NCI-H1694 (cell line): ENCODE measurements around the gene GALT.
"Not testable (repeated sequence)": the region's sequence is repeated elsewhere in the genome, so short reads cannot be mapped to it uniquely, and the experiment has no call there.

Source experiments
- DNase-seq: peaks from one replicate; lab custom pipeline; 2025; lab: John Stamatoyannopoulos, UW

Gene GALT

GRCh38 chr9:34627716-34628655 lies 18.5 kb upstream of the GALT start:
- no peak for DNase-seq

DNA sequence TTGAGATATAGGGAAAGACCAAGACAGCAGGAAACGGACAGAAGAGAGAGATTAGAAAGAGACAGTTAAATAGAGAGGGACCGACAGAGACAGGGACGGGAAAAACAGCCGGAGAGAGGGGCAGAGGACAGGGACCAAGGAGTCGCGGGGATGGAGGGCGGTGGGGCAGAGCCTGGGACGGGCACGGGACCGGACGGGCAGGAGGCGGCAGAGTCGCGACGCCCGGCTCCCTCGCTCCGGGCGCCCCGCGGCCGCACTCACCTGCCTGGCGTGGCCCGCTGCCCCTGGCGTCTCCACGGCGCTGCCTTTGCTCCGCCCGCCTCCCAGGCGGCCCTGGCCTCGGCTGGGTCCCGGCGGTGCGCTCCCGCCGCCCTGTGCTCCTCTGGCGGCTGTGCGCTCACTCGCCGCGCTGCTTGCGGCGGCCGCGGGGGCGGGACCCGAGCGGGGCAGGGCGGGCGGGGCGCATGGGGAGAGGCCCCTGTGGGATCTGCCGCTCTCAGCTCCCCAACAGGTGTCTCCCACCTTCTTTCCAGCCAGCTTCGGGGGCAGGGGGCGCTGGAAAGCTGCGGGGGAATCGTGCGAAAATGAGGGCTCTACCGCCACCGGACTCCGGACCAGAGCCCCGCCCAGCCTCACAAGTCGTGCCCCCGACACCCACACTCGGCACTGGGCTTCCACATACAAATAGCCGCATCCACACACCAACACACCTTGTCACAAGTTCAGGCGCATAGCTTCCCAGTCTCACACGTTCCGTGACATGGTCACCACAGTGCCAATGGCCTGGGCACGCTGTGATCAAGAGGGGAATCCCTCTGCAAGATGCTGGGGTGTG lies 17.6 kb upstream of the GALT start, which contains the start of gene ARID3C:
TSS of gene ARID3C (minus strand) at position 411 of the 835 bp plus-strand sequence. CDS start 1,052 bp downstream, outside the sequence.
- no peak for DNase-seq

DNA sequence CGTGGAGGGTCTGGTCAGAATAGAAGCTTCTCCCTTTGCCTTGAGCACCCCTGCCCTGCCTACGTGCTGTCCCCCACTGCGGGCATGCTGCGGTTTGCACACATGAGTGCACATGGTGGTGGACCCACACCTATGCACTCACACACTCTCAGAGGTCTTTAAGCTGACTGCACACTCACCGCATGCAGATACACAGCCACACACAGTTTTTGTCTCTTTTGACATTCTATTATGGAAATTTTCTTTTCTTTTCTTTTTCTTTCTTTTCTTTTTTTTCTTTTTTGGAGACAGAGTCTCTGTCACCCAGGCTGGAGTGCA lies 17.0 kb upstream of the GALT start:
- DNase-seq, result no peak

GRCh38 chr9:34630402-34631154 lies 15.9 kb upstream of the GALT start:
- DNase-seq, result no peak

DNA sequence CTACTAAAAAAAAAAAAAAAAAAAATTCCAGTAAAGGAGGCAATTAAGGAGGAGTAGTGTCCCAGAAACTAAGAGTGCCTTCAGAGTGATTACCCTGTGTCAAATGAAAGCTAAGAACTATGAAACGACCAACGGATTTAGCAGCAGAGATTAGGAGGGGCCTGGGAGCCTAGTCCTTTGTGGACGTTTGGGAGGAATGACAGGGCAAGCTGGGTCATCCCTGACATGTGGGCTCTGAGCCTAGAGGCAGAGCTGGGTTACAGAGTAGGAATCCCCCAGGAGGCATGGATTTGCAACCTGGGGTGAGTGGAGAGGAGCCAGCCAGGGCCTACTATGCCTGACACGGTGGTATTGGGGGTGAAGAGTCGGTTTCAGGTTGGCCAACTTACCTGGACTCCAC lies 13.3 kb upstream of the GALT start:
- DNase-seq, result no peak

DNA sequence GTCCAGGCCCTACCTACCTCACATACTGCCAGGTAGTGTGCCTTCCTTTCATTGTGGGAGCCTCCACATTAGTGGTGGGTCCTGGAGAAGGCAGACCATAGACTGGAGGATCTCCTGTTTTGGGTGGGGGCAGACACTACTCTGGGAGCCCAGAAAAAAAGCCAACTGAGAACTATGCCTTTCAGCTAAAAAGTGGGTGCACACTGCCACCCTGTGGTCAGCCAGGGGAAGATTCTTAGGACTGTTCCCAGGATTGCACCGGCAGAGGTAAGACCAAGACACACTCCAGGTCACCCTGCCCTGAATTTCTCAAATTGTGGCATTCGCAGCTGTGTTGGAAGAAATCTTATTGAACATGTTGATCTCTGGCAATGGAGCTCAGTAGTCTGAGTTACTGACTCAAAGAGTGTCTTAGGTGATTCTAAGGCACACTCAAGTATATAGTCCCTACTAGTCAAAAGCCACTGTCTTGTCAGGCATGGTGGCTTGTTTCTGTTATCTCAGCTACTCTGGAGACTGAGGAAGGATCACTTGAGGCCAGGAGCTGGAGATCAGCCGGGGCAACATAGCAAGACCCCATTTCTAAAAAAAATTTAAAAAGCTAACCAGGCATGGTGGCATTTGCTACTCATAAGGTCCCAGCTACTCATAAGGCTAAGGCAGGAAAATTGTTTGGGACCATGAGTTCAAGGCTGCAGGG lies 12.5 kb upstream of the GALT start:
- DNase-seq, result peak; percentile 43

DNA sequence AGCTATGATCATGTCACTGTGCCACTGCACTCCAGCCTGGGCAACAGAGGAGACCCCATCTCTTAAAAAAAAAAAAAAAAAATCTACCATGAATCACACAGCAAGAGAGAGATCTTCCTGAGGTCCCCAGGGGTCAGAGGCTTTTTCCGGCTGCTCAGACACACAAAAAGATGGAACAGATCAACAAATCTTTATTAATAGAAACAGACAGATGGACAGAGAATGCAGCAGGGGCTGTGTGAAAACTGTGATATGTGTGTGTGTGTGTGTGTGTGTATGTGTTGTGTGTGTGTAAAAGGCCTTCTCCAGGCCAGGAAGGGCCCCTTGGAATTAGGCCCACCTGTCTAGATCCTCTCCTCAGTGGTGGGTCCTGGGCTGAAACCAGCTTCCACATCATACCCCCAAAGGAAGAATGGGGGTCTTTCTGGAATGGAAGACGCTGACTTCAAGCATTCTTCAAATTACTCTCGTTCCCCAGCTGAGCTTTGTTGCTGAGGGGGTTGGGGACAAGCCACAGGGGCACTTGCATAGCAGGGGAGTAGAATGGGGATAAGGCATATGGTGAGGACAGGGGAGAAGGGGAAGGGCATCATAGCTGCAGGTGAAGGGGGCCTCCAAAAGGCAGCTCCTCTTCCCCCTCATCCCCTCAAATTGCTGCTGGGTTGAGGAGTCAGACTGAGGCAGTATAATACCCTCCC lies 11.8 kb upstream of the GALT start:
- peak; percentile 17 for DNase-seq

- DNase-seq, result no peak
Observed at GRCh38 chr9:34635556-34635955, 10.9 kb upstream of the GALT start.

GRCh38 chr9:34636791-34637355 lies 9.6 kb upstream of the GALT start:
- DNase-seq, result no peak

GRCh38 chr9:34637356-34638137 lies 8.9 kb upstream of the GALT start, which contains the start of gene SIGMAR1:
Gene SIGMAR1 (minus strand): TSS chr9:34637787. CDS start chr9:34637697, 90 bp downstream.
- DNase-seq, result peak; percentile 81

DNA sequence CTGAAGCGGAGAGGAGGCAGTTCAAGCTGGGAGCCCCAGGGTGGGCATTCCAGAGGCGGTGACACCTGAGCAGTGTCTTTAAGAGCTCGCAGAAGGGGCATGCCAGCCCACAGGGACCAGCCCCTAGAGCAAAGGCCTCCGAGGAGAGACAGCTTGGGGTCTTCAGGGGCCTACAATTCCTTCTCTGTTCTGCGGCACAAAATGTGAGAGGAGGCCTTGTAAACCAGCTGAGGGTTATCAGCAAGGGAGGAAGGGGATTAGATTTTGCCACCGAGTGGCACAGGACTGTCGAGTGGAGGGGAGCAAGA lies 8.4 kb upstream of the GALT start:
- no peak for DNase-seq

DNA sequence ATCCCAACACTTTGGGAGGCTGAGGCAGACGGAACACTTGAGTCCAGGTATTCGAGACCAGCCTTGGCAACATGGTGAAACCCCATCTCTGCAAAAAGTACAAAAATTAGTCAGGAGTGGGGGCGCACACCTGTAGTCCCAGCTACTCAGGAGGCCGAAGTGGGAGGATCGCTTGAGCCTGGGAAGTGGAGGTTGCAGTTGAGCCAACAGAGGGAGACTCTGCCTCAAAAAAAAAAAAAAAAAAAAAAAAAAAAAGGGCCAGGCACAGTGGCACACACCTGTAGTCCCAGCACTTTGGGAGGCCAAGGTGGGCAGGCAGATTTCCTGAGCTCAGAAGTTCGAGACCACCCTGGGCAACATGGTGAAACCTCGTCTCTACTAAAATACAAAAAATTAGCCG lies 7.2 kb upstream of the GALT start:
- DNase-seq, result not testable (repeated sequence)

- no peak for DNase-seq
Observed at GRCh38 chr9:34642679-34643078, 3.8 kb upstream of the GALT start.

DNA sequence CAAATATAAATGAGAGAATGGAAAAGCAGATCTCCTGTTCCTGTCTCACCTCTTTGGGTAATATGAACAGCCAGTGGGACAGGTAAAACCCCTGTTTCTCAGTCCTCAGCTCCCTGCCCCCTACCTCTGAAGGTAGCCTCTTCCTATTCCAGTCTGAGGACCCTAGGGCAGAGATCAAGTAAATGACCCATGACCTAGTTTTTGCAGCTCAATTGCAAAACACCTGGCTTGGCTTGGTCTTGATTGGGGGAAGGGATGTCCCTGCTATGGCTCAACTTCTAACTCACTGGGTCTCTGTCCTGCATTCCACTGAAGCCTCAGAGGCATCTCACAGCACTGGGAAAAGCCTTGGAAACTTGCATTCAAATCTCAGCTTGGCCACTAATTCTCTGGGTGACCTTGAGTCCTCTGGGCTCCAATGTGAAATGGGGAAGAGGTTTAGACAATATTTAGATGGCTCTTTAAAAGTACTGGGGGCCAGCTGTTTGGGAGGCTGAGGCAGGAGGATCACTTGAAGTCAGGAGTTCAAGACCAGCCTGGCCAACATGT lies 1.6 kb upstream of the GALT start:
- no peak for DNase-seq

DNA sequence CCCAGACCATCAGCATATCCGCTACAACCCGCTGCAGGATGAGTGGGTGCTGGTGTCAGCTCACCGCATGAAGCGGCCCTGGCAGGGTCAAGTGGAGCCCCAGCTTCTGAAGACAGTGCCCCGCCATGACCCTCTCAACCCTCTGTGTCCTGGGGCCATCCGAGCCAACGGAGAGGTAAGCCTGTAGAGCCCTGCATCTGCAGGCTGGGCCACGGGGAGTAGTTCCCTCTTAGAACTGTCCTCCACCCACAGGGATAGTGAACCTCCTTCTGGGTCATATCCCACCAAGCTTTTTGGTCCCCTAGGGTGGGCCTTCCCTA lies 569 bp downstream of the GALT start:
- DNase-seq, result no peak

DNA sequence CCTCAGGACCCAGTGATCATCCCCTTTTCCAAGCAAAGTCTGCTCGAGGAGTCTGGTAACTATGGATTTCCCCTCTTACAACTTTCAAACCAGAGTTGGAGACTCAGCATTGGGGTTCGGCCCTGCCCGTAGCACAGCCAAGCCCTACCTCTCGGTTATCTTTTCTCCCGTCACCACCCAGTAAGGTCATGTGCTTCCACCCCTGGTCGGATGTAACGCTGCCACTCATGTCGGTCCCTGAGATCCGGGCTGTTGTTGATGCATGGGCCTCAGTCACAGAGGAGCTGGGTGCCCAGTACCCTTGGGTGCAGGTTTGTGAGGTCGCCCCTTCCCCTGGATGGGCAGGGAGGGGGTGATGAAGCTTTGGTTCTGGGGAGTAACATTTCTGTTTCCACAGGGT lies 1.2 kb downstream of the GALT start:
- no peak for DNase-seq

GRCh38 chr9:34648673-34649072 lies 2.2 kb downstream of the GALT start:
- DNase-seq, result no peak

DNA sequence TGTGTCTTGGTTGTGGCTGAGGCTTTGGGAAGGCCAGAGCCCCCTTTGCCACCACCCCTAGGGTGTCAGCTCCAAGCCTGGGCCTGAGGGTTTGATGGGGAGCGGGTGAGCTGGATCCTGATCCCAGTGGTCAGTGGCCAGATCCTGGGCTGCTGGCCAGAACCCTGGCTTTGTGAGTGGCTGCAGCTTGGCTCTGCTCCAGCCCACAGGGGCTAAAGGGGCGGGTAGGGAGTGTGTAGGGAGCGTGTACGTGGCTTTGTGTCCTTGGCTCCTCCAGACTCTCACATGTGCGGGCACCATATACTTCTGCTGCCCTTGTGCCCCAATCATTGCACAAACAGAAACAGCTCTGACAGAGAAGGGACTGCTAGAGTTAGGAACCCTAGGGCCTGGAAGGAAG lies 4.3 kb downstream of the GALT start:
- no peak for DNase-seq

- no peak for DNase-seq
Observed at GRCh38 chr9:34651321-34651720, 4.8 kb downstream of the GALT start.
